ENCODE data around the gene BATF3.
"Not testable (repeated sequence)": the region's sequence is repeated elsewhere in the genome, so short reads cannot be mapped to it uniquely, and the experiment has no call there.

BATF3 gene, protein sequence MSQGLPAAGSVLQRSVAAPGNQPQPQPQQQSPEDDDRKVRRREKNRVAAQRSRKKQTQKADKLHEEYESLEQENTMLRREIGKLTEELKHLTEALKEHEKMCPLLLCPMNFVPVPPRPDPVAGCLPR

DNA sequence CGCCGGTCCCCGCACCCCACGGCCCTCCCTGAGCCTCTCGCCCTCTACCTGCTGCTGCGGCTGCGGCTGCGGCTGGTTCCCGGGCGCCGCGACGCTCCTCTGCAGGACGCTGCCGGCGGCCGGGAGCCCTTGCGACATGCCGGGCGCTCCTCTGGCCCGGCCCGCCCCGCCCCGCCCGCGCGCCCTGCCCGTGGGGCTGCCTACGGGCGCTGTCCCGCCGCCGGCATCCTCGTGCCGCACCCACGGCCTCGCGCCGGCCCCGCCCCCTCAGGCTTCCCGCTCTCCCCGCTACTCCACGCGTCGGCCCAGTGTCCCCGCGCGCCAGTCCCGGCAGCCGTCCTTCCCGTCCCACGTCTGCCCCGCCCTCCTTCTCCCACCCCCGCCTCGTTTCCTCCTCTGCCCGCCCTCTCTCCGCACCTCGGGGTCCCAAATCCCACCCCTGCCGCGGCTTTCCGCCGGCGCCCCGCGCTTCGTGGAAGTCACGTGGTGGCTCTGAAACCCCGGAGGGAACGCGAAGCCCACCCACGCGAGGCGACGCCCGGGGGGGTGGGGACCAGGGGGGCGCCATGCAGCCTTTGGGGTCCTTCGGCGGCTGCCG lies at the start of gene BATF3:
BATF3 (minus strand) TSS at position 216 of the 598 bp plus-strand sequence; CDS start at position 138, 78 bp downstream.
- peak within 1 kb of the TSS; percentile 91 for H3K4me3 Mint-ChIP-seq
- H3K9me3 Mint-ChIP-seq, result no peaks in the 10 kb centered on the region
- peaks cover 80% of the 10 kb centered on the region for H3K4me1 Mint-ChIP-seq
- ATAC-seq, result peak; percentile 42
- peak within 1 kb of the TSS; percentile 87 for H3K27ac Mint-ChIP-seq
- H3K36me3 Mint-ChIP-seq, result peaks cover 25% of the 10 kb centered on the region
- peaks cover 9% of the 10 kb centered on the region for H3K27me3 Mint-ChIP-seq

DNA sequence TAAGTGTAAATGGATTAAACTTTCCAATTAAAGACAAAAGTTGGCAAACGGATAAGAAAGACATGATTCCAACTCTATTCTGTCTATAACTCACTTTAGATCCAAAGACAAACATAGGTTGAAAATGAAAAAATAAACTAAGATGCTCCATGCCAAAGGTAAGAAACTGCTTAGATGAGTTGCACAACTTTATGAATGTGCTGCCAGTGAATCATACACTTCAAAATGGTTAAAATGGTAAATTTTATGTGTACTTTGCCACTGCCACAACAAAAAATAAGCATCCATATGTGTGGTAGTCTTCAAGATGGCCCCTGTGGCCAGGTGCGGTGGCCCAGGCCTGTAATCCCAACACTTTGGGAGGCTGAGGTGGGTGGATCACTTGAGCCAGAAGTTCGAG lies 46.9 kb upstream of the BATF3 start:
- Mint-ChIP-seq H3K27me3 (no peaks in the 10 kb centered on the region), H3K27ac (no peak overlapping the region), H3K36me3 (peaks cover 23% of the 10 kb centered on the region), H3K4me3 (no peak overlapping the region), H3K9me3 (no peaks in the 10 kb centered on the region), H3K4me1 (peaks cover 20% of the 10 kb centered on the region)
- no peak for ATAC-seq

DNA sequence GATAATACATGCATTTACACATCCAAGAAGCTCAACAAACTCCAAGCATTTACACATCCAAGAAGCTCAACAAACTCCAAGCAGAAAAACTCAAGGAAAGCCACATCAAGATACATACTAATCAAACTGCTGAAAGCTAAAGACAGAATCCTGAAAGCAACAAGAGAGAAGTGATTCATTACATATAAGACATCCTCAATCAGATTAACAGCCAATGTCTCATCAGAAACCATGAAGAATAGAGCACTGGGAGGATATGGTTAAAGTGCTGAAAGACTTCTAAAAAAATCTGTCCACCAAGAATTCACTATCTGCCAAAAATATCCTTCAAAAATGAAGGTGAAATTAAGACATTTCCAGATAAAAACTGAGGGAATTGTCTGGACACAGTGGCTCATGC lies 45.7 kb upstream of the BATF3 start:
- no peak for ATAC-seq
- Mint-ChIP-seq H3K36me3 (peaks cover 29% of the 10 kb centered on the region), H3K27ac (no peak overlapping the region), H3K9me3 (no peaks in the 10 kb centered on the region), H3K4me1 (peaks cover 17% of the 10 kb centered on the region), H3K4me3 (no peak overlapping the region), H3K27me3 (no peaks in the 10 kb centered on the region)

DNA sequence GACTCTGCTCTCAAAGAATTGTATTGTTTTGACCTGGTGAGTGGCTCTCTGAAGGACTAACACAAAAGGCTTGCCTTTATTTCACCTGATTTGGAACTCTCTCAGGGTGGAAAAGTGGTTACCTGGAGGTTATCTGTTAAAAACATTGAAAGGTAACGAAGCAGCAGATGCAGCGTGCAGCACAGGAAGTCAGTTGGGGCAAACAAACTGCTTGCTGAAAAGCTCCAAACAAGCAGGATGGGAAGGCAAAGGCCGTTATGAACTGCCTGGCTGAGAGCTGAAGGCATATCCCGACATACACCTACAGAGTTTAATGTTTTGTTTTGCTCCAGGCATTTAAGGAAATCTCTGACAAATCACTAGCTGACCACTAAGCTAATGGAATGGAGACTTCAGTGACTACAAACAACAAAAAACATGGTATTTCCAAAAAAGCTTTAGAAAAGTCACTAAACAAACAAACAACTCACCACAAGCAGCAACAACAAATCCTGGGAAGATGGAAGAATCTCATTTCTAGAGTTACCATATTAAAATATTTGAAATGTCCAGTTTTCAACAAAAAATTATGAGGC lies 44.3 kb upstream of the BATF3 start:
- Mint-ChIP-seq H3K27me3 (no peaks in the 10 kb centered on the region), H3K9me3 (no peaks in the 10 kb centered on the region), H3K36me3 (peaks cover 30% of the 10 kb centered on the region), H3K27ac (no peak overlapping the region), H3K4me3 (no peak overlapping the region), H3K4me1 (peaks cover 11% of the 10 kb centered on the region)
- ATAC-seq, result no peak

DNA sequence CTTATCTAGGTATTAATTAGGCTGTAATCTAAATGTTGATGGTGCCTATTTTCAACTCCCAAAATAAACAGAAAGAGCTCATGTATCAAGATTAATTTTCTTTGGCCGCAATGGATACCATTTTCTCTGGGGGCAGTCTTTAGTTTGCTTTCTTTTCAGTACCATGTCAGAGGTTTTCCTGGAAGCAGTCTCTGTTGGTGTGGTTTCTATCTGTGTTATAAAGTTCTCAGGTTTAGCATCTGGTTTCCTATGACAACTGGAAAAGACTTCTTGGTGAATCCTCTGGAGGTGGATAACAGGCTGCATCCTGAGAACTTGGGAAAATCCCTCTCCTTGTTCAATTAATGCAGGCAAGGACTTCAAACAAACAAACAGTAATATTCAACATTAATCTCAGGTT lies 38.7 kb upstream of the BATF3 start:
- H3K4me3 Mint-ChIP-seq, result no peak overlapping the region
- no peak for ATAC-seq
- H3K27me3 Mint-ChIP-seq, result no peaks in the 10 kb centered on the region
- no peaks in the 10 kb centered on the region for H3K9me3 Mint-ChIP-seq
- H3K27ac Mint-ChIP-seq, result no peak overlapping the region
- H3K4me1 Mint-ChIP-seq, result no peaks in the 10 kb centered on the region
- H3K36me3 Mint-ChIP-seq, result peaks cover 37% of the 10 kb centered on the region

DNA sequence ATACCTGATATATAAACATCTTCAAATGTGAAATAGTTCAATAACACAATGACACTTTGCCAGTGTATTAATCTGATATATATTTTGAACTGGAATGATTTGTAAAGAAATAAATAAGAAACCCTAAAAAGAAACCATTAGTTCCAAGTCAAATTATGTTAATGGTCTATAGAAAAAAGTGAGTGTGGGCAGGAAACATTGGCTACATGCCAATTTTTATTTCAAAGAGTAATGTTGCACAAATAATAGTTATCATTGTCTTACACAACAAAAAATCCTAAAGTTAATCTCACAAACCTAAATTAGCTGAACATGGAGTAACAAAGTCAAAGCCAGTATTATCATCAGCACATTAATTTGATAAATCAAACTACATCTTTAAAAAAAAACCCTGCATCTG lies 37.9 kb upstream of the BATF3 start:
- H3K4me1 Mint-ChIP-seq, result no peaks in the 10 kb centered on the region
- ATAC-seq, result no peak
- no peaks in the 10 kb centered on the region for H3K9me3 Mint-ChIP-seq
- no peak overlapping the region for H3K27ac Mint-ChIP-seq
- no peak overlapping the region for H3K4me3 Mint-ChIP-seq
- peaks cover 40% of the 10 kb centered on the region for H3K36me3 Mint-ChIP-seq
- H3K27me3 Mint-ChIP-seq, result no peaks in the 10 kb centered on the region

DNA sequence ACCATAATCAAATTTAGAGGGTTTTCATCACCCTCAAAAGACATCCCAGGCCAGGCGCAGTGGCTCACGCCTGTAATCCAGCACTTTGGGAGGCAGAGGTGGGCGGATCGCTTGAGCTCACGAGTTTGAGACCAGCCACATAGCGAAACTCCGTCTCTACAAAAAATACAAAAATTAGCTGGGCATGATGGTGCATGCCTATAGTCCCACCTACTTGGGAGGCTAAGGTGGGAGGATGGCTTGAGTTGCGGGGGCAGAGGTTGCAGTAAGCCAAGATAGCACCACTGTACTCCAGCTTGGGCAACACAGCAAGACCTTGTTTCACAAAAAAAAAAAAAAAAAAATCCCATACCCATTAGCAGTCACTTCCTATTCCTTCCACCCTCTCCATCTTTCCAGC lies 33.5 kb upstream of the BATF3 start:
- Mint-ChIP-seq H3K4me1 (peaks cover 6% of the 10 kb centered on the region), H3K36me3 (peaks cover 24% of the 10 kb centered on the region), H3K4me3 (no peak overlapping the region), H3K9me3 (no peaks in the 10 kb centered on the region), H3K27ac (no peak overlapping the region), H3K27me3 (no peaks in the 10 kb centered on the region)
- ATAC-seq, result no peak

DNA sequence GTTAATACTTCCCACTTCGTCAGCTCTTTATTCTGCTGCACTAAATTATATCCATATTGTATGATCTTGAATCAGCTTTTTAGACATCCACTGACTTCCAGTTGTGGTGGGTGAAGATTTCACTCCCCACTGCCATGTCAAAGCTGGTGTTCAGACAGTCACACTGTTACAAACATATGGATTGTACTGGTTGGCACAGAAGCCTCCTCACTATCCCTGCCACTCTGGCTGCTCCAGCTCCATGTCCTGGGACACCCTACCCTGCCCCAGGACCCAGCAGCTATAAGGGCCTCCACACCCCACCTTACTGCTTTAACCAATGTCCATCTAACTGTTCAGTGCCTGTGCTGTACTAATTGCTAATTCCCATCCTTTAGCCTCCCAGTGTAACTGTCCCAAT lies 32.0 kb upstream of the BATF3 start:
- H3K27ac Mint-ChIP-seq, result no peak overlapping the region
- H3K4me3 Mint-ChIP-seq, result no peak overlapping the region
- H3K36me3 Mint-ChIP-seq, result peaks cover 32% of the 10 kb centered on the region
- peaks cover 6% of the 10 kb centered on the region for H3K4me1 Mint-ChIP-seq
- no peaks in the 10 kb centered on the region for H3K9me3 Mint-ChIP-seq
- no peak for ATAC-seq
- H3K27me3 Mint-ChIP-seq, result no peaks in the 10 kb centered on the region

DNA sequence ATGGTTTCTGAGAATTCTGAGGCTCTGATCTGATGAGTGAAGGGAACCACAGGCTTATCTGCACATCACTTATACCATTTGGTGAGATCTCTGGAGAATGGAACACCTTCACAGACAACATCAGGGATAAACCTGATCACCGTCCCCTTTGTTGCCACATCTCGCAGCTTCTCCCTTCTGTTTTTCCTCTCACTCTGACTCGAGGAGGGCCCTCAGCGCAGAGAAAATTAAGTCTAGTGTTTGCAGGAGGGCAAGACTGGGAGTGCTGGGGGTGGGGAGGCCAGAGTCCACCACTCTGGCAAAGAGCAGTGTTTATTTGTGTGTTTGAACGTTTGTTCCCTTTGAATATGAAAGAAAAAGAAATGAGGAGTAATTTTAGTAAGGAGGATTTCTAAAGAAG lies 29.0 kb upstream of the BATF3 start:
- Mint-ChIP-seq H3K4me1 (peaks cover 6% of the 10 kb centered on the region), H3K4me3 (no peak overlapping the region), H3K27ac (no peak overlapping the region), H3K27me3 (no peaks in the 10 kb centered on the region), H3K36me3 (peaks cover 32% of the 10 kb centered on the region), H3K9me3 (no peaks in the 10 kb centered on the region)
- no peak for ATAC-seq

DNA sequence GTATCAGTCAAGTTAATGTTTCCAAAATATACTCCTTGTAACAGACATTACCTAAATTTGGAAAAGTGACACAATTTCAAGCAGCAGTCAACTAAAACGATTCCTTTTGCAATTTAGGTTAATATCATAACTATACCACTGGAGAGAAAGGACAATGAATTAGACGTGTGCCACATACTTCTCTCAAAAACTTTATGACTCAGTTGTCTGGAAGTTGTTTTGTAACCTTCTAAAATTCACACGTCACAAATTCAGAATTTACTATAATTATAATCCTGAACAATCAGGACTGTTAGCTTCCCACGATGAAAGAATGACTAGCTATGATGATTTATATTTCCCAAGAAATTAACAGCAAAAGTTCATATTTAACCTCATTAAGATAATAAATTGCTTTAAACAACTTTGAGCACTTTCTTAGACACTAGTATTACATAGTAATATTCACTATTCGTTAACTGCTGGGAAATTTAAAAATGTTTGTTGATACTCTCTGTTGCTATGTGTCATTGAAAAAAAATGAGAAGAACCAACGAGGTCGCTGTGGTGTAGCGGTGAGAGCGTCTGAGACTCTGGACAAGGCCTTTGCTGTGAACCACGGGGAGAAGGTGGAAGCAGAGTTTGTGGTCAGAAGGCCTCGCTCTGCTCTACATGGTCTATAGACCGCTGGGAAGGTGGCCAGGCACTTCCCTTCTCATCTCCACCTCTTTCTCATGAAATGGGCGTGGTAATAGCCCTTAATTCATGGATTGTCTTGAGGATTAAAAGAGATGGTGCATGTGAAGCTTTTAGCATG lies 27.9 kb upstream of the BATF3 start:
- Mint-ChIP-seq H3K4me1 (peaks cover 8% of the 10 kb centered on the region), H3K27ac (no peak overlapping the region), H3K27me3 (no peaks in the 10 kb centered on the region), H3K36me3 (peaks cover 27% of the 10 kb centered on the region), H3K4me3 (no peak overlapping the region), H3K9me3 (no peaks in the 10 kb centered on the region)
- no peak for ATAC-seq

DNA sequence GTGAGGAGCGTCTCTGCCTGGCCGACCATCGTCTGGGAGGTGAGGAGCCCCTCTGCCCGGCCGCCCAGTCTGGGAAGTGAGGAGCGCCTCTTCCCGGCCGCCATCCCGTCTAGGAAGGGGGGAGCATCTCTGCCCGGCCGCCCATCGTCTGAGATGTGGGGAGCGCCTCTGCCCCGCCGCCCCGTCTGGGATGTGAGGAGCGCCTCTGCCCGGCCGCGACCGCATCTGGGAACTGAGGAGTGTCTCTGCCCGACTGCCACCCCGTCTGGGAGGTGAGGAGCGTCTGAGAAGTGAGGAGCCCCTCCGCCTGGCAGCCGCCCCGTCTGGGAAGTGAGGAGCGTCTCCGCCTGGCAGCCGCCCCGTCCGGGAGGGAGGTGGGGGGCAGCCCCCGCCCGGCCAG lies 25.0 kb upstream of the BATF3 start:
- not testable (repeated sequence) for H3K27me3 Mint-ChIP-seq, H3K27ac Mint-ChIP-seq, H3K4me3 Mint-ChIP-seq, H3K9me3 Mint-ChIP-seq, ATAC-seq
- H3K4me1 Mint-ChIP-seq, result peaks cover 17% of the 10 kb centered on the region
- H3K36me3 Mint-ChIP-seq, result peaks cover 22% of the 10 kb centered on the region

DNA sequence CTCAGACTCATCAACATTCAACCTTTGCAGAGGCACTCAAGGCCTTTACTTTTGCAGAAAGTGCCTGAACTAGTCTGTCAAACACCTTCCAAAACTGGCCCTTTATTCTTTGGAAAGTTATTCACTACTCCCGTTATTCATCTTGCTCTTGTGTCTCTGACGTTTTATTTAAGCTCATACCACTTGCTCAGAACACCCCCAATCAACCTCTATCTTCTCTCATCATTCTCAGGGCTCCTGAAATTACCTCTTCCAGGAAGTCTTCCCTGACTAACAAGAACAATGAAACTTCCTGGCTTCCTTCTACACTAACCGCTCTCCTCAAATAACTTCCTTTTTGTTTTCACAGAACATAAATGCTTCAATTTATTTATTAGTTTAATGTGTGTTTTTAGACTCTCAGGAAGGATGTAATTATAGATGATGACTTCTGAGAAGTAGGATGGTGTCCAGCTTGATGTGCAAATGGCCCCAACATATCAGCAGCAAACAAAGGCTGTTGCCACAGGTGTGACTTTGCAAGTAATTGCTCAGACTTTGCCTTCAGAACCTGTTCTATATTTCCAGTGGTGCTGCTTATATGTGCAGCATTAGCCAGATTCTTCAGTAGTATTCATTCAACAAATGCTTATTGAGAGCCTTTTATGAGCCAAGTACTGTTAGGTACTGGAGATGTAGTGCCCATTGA lies 22.8 kb upstream of the BATF3 start:
- H3K36me3 Mint-ChIP-seq, result peaks cover 22% of the 10 kb centered on the region
- no peaks in the 10 kb centered on the region for H3K9me3 Mint-ChIP-seq
- H3K27ac Mint-ChIP-seq, result no peak overlapping the region
- peaks cover 17% of the 10 kb centered on the region for H3K4me1 Mint-ChIP-seq
- no peak overlapping the region for H3K4me3 Mint-ChIP-seq
- ATAC-seq, result no peak
- H3K27me3 Mint-ChIP-seq, result no peaks in the 10 kb centered on the region

DNA sequence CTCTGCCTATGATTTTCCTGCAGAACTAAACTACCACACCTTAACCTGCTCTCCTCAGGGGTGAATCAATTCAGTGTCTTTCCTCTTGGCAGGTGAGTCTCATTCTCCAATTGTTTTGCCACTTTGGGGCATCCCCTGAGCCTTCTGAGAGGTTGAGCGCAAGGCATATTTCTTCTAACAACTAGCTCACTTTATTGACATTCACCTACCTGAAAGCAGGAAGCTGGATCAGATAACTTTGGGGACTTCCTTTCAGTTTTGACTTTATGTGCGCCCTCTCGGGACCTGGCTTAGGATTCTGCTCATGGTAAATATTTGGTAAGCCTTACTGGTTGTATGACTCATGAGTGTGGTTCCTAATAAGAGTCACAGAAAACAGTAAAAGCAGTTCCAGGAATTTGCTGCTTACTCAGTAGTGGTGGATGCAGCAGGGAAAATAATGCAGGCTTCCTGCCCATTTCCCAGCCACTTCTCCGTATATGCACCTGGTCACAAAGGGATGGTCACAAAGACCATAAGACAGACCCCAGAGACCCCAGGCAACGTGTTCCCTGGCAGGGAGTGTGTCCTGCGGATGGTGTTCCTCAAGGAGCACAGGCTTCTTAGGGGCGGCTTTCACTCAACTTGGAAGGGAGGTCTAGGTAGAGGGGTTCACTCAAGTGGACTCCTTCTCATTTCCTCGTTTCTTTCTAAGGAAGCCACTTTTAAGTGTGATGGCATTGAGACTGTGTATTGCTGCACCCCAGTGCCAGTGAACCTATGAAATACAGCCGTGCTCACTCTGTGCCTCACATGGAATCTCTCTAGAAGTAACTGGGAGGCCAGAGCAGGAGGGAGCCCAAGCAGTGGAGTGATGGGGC lies 22.0 kb upstream of the BATF3 start:
- Mint-ChIP-seq H3K27me3 (no peaks in the 10 kb centered on the region), H3K36me3 (peaks cover 14% of the 10 kb centered on the region), H3K27ac (no peak overlapping the region), H3K9me3 (no peaks in the 10 kb centered on the region), H3K4me1 (peaks cover 17% of the 10 kb centered on the region), H3K4me3 (no peak overlapping the region)
- ATAC-seq, result peak; percentile 62

DNA sequence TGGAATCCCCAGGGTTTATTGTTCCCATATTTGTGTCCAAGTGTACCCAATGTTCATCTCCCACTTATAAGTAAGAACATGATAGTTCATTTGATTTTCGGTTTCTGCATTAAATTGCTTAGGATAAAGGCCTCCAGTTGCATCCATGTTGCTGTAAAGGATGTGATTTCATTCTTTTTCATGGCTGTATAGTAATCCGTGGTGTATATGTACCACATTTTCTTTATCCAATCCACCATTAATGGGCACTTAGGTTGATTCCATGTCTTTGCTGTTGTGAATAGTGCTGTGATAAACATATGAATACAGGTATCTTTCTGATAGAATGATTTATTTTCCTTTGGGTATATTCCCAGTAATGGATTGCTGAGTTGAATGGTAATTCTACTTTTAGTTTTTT lies 20.0 kb upstream of the BATF3 start:
- Mint-ChIP-seq H3K36me3 (no peaks in the 10 kb centered on the region), H3K4me3 (no peak overlapping the region), H3K27me3 (no peaks in the 10 kb centered on the region), H3K27ac (no peak overlapping the region), H3K9me3 (no peaks in the 10 kb centered on the region), H3K4me1 (peaks cover 24% of the 10 kb centered on the region)
- no peak for ATAC-seq
